ENCODE data around the gene PSMD13. TPM values are rescaled to one million over a fixed set of nuclear protein-coding genes. Genes with fewer than 3 reads are reported as not detected.

The PSMD13 gene
- total and polyA plus RNA-seq, 4 donors, result 48.8 to 56.7 (median 52.8) TPM

- no peak overlapping the region for H3K27ac ChIP-seq (ENCODE audit: low read depth in 1 of 2, low read length in 2 of 2)
- TF ChIP-seq CTCF (IDR thresholded peaks at IDR 0.05; ENCODE audit: low read depth, low read length, missing input control) (no peak), TAF1 (conservative IDR thresholded peaks at IDR 0.05) (no peak), FOXA1 (IDR thresholded peaks at IDR 0.05) (no peak), EGR1 (IDR thresholded peaks at IDR 0.05; ENCODE audit: low read depth in 2 of 2) (no peak), JUND (IDR thresholded peaks at IDR 0.05) (no peak), REST (IDR thresholded peaks at IDR 0.05) (no peak), FOXA2 (IDR thresholded peaks at IDR 0.05) (no peak), RXRA (IDR thresholded peaks at IDR 0.05) (no peak), HNF4G (IDR thresholded peaks at IDR 0.05) (no peak), GABPA (IDR thresholded peaks at IDR 0.05 in 1 of 2, conservative IDR thresholded peaks at IDR 0.05 in 1 of 2) (no peak), HNF4A (conservative IDR thresholded peaks at IDR 0.05) (no peak), MAX (IDR thresholded peaks at IDR 0.05) (no peak), NR2F2 (IDR thresholded peaks at IDR 0.05) (no peak)
- H3K27me3 ChIP-seq (ENCODE audit: control insufficient read depth in 4 of 4, insufficient read depth in 4 of 4, low read length in 3 of 4), result no peaks in the 10 kb centered on the region
- peaks cover 0 to 3% (median 0%) of the 10 kb centered on the region in 4 donors for H3K4me1 ChIP-seq (ENCODE audit: control insufficient read depth in 4 of 4, insufficient read depth in 4 of 4, low read length in 3 of 4)
- no peaks in the 10 kb centered on the region for H3K36me3 ChIP-seq (ENCODE audit: control insufficient read depth in 4 of 4, insufficient read depth in 3 of 4, low read depth in 1 of 4, low read length in 3 of 4)
- peak; percentile 25 for DNase-seq (ENCODE audit: low spot score)
- H3K9ac ChIP-seq (ENCODE audit: low read depth in 1 of 2, low read length in 2 of 2), result no peak overlapping the region
- no peak overlapping the region for H3K4me3 ChIP-seq (ENCODE audit: low read depth in 1 of 3, low read length in 3 of 3)
- 69% methylated on average over 8 of the region's 8 CpGs for WGBS
- H3K9me3 ChIP-seq (ENCODE audit: control insufficient read depth in 4 of 4, low read length in 3 of 4), result no peaks in the 10 kb centered on the region
Measured at GRCh38 chr11:271319-271715, 34.5 kb downstream of the PSMD13 start.

- H3K4me1 ChIP-seq (ENCODE audit: control insufficient read depth in 4 of 4, insufficient read depth in 4 of 4, low read length in 3 of 4), result peaks cover 0 to 3% (median 0%) of the 10 kb centered on the region in 4 donors
- 87% methylated on average over 22 of the region's 22 CpGs for WGBS
- DNase-seq (ENCODE audit: low spot score), result peak; percentile 24
- no peaks in the 10 kb centered on the region for H3K36me3 ChIP-seq (ENCODE audit: control insufficient read depth in 4 of 4, insufficient read depth in 3 of 4, low read depth in 1 of 4, low read length in 3 of 4)
- H3K4me3 ChIP-seq (ENCODE audit: low read depth in 1 of 3, low read length in 3 of 3), result no peak overlapping the region
- H3K9ac ChIP-seq (ENCODE audit: low read depth in 1 of 2, low read length in 2 of 2), result no peak overlapping the region
- H3K9me3 ChIP-seq (ENCODE audit: control insufficient read depth in 4 of 4, low read length in 3 of 4), result no peaks in the 10 kb centered on the region
- H3K27me3 ChIP-seq (ENCODE audit: control insufficient read depth in 4 of 4, insufficient read depth in 4 of 4, low read length in 3 of 4), result no peaks in the 10 kb centered on the region
- no peak overlapping the region for H3K27ac ChIP-seq (ENCODE audit: low read depth in 1 of 2, low read length in 2 of 2)
- TF ChIP-seq YY1 (IDR thresholded peaks at IDR 0.05) (no peak), EGR1 (IDR thresholded peaks at IDR 0.05; ENCODE audit: low read depth in 2 of 2) (no peak), MAX (IDR thresholded peaks at IDR 0.05) (no peak), ATF3 (IDR thresholded peaks at IDR 0.05) (no peak), CTCF (IDR thresholded peaks at IDR 0.05; ENCODE audit: low read depth, low read length, missing input control) (no peak), SP1 (IDR thresholded peaks at IDR 0.05) (no peak), HNF4A (conservative IDR thresholded peaks at IDR 0.05) (no peak), RAD21 (IDR thresholded peaks at IDR 0.05) (no peak), RXRA (IDR thresholded peaks at IDR 0.05) (no peak), GABPA (IDR thresholded peaks at IDR 0.05 in 1 of 2, conservative IDR thresholded peaks at IDR 0.05 in 1 of 2) (no peak), REST (IDR thresholded peaks at IDR 0.05) (no peak)
Measured at GRCh38 chr11:272195-272930, 35.6 kb downstream of the PSMD13 start.

Data from liver (tissue), 9 donors.